Measurements from ENCODE around the gene IFI27L1.

GRCh38 chr14:94139421-94139820, 58.3 kb downstream of the IFI27L1 start:
- TF ChIP-seq POLR2A (IDR thresholded peaks at IDR 0.05; ENCODE audit: low read depth, low read length) (no peak), SPI1 (IDR thresholded peaks at IDR 0.05; ENCODE audit: low read depth, low read length) (no peak), POU2F2 (IDR thresholded peaks at IDR 0.05; ENCODE audit: low read depth, low read length) (no peak), POLR2AphosphoS5 (IDR thresholded peaks at IDR 0.05; ENCODE audit: low read depth, low read length) (no peak)

All from GM12891 (cell line).